H9 (cell line): ENCODE measurements around the gene GRK3. TPM values are rescaled to one million over a fixed set of nuclear protein-coding genes. Genes with fewer than 3 reads are reported as not detected.

Experiments used
- DNase-seq: peaks from one replicate; pipeline ENCODE4 v3.0.0-alpha.2; 2017
- H2AFZ ChIP-seq: one replicate; pipeline ENCODE4 v1.6.1; 2013; ENCODE audit warnings: mild to moderate bottlenecking, low read length, control low read depth, moderate library complexity
- H2AK5ac ChIP-seq: 2 replicates; pipeline ENCODE4 v1.6.1; 2013; ENCODE audit warnings: low read length, control low read depth, mixed read lengths; ENCODE audit not compliant: insufficient read length
- H2BK120ac ChIP-seq: one replicate; pipeline ENCODE4 v1.6.1; 2013; ENCODE audit warnings: low read depth, mild to moderate bottlenecking, low read length, control low read depth, inconsistent platforms; ENCODE audit not compliant: poor library complexity, severe bottlenecking
- H2BK12ac ChIP-seq: 2 replicates; pipeline ENCODE4 v1.6.1; 2013; ENCODE audit warnings: low read length, control low read depth, mixed read lengths, low read depth; ENCODE audit not compliant: insufficient read length
- H2BK15ac ChIP-seq: 2 replicates; pipeline ENCODE4 v1.6.1; 2013; ENCODE audit warnings: low read depth, low read length, control low read depth
- H2BK20ac ChIP-seq: one replicate; pipeline ENCODE4 v1.6.1; 2013; ENCODE audit warnings: low read depth, mild to moderate bottlenecking, low read length, control low read depth, inconsistent platforms; ENCODE audit not compliant: poor library complexity, severe bottlenecking
- H2BK5ac ChIP-seq: 2 replicates; pipeline ENCODE4 v1.6.1; 2013; ENCODE audit warnings: low read length, control low read depth, mixed read lengths; ENCODE audit not compliant: insufficient read length
- H3K14ac ChIP-seq: 2 replicates; pipeline ENCODE4 v1.6.1; 2013; ENCODE audit warnings: low read length, control low read depth; ENCODE audit not compliant: insufficient read depth
- H3K18ac ChIP-seq: 2 replicates; pipeline ENCODE4 v1.6.1; 2013; ENCODE audit warnings: low read depth, mild to moderate bottlenecking, mixed read lengths, low read length, control low read depth; ENCODE audit not compliant: insufficient read length
- H3K23ac ChIP-seq: 2 replicates; pipeline ENCODE4 v1.6.1; 2013; ENCODE audit warnings: low read length, control low read depth, mixed read lengths, low read depth; ENCODE audit not compliant: insufficient read length
- H3K23me2 ChIP-seq: 2 replicates; pipeline ENCODE4 v1.6.1; 2013; ENCODE audit warnings: low read depth, mild to moderate bottlenecking, mixed read lengths, low read length, control low read depth; ENCODE audit not compliant: insufficient read length, poor library complexity, severe bottlenecking
- H3K27ac ChIP-seq: 2 replicates; pipeline ENCODE4 v1.5.1; 2013; ENCODE audit warnings: low read length, control low read depth, mixed read lengths, low read depth; ENCODE audit not compliant: insufficient read length
- H3K27me3 ChIP-seq: 2 replicates; pipeline ENCODE4 v1.6.1; 2013; ENCODE audit warnings: low read length, control low read depth, inconsistent platforms; ENCODE audit not compliant: insufficient read depth
- H3K4ac ChIP-seq: 2 replicates; pipeline ENCODE4 v1.6.1; 2013; ENCODE audit warnings: low read depth, mild to moderate bottlenecking, control low read depth, inconsistent platforms, low read length, moderate library complexity
- H3K4me1 ChIP-seq: 2 replicates; pipeline ENCODE4 v1.6.1; 2013; ENCODE audit warnings: low read length, control low read depth, inconsistent platforms; ENCODE audit not compliant: insufficient read depth
- H3K4me2 ChIP-seq: 2 replicates; pipeline ENCODE4 v1.6.1; 2013; ENCODE audit warnings: low read length, control low read depth, mixed read lengths; ENCODE audit not compliant: insufficient read length, insufficient read depth
- H3K56ac ChIP-seq: 2 replicates; pipeline ENCODE4 v1.6.1; 2013; ENCODE audit warnings: low read depth, mild to moderate bottlenecking, mixed read lengths, low read length, control low read depth; ENCODE audit not compliant: insufficient read length
- H3K79me1 ChIP-seq: 2 replicates; pipeline ENCODE4 v1.6.1; 2013; ENCODE audit warnings: low read depth, mild to moderate bottlenecking, moderate library complexity, low read length, control low read depth, inconsistent platforms; ENCODE audit not compliant: insufficient read depth, poor library complexity, severe bottlenecking
- H3K79me2 ChIP-seq: 2 replicates; pipeline ENCODE4 v1.6.1; 2013; ENCODE audit warnings: low read length, control low read depth, inconsistent platforms; ENCODE audit not compliant: insufficient read depth
- H3K9ac ChIP-seq: 2 replicates; pipeline ENCODE4 v1.6.1; 2013; ENCODE audit warnings: low read length, control low read depth, mixed read lengths; ENCODE audit not compliant: insufficient read length; ENCODE audit errors: extremely low read depth
- H3K9me3 ChIP-seq: one replicate; pipeline ENCODE4 v1.6.1; 2013; ENCODE audit warnings: low read depth, low read length, inconsistent platforms; ENCODE audit not compliant: control insufficient read depth
- H3T11ph ChIP-seq: one replicate; pipeline ENCODE4 v1.6.1; 2013; ENCODE audit warnings: mild to moderate bottlenecking, low read length, control low read depth, inconsistent platforms
- H4K20me1 ChIP-seq: one replicate; pipeline ENCODE4 v1.6.1; 2013; ENCODE audit not compliant: control insufficient read depth, insufficient read length, insufficient read depth
- H4K5ac ChIP-seq: 2 replicates; pipeline ENCODE4 v1.6.1; 2013; ENCODE audit warnings: low read depth, mild to moderate bottlenecking, mixed read lengths, low read length, control low read depth; ENCODE audit not compliant: insufficient read length
- H4K8ac ChIP-seq: replicated peaks from 2 replicates; pipeline ENCODE4 v1.6.1; 2013; ENCODE audit warnings: low read length, control low read depth, mixed read lengths, low read depth; ENCODE audit not compliant: insufficient read length
- H4K91ac ChIP-seq: 2 replicates; pipeline ENCODE4 v1.6.1; 2013; ENCODE audit warnings: low read depth, mild to moderate bottlenecking, moderate library complexity, mixed read lengths, low read length, control low read depth; ENCODE audit not compliant: insufficient read length
- H3K27ac Mint-ChIP-seq, 3 experiments: 2 replicates in 2 of 3; 3 replicates in 1 of 3; pipeline ENCODE4 v1.8.0; 2020 to 2021; ENCODE audit warnings: mixed read lengths in 3 of 3, mild to moderate bottlenecking in 1 of 3, moderate library complexity in 1 of 3
- H3K27me3 Mint-ChIP-seq: 2 replicates; pipeline ENCODE4 v1.8.0; 2021; ENCODE audit warnings: low read depth, mild to moderate bottlenecking, moderate library complexity, mixed read lengths
- H3K36me3 Mint-ChIP-seq, 3 experiments: 2 replicates in 2 of 3; 3 replicates in 1 of 3; pipeline ENCODE4 v1.8.0; 2020 to 2021; ENCODE audit warnings: low read depth in 3 of 3, mixed read lengths in 3 of 3; ENCODE audit not compliant: insufficient read depth in 1 of 3
- H3K4me1 Mint-ChIP-seq, 2 experiments: 2 replicates each; pipeline ENCODE4 v1.8.0; 2020; ENCODE audit warnings: mixed read lengths in 2 of 2
- H3K4me3 Mint-ChIP-seq, 2 experiments: 2 replicates in 1 of 2; 3 replicates in 1 of 2; pipeline ENCODE4 v1.8.0; 2020 to 2021; ENCODE audit warnings: mild to moderate bottlenecking in 2 of 2, mixed read lengths in 2 of 2, moderate library complexity in 1 of 2
- H3K9me3 Mint-ChIP-seq, 2 experiments: 2 replicates in 1 of 2; 3 replicates in 1 of 2; pipeline ENCODE4 v1.8.0; 2020; ENCODE audit warnings: mild to moderate bottlenecking in 2 of 2, mixed read lengths in 2 of 2, moderate library complexity in 1 of 2
- CTCF ChIP-seq: fragments of 200-600 bp; sonication (generic); conservative IDR thresholded peaks from 3 replicates; pipeline ENCODE4 v1.8.0; 2021; ENCODE audit warnings: antibody characterized with exemption, mild to moderate bottlenecking
- WGBS: extraction: QIAGEN DNeasy Blood & Tissue Kit; methylation state at CpG from one replicate; pipeline ENCODE4 v1.1.7; 2013; ENCODE audit warnings: missing lambda C conversion rate, low lambda C conversion rate, mixed read lengths; ENCODE audit not compliant: insufficient read length; ENCODE audit errors: extremely low coverage; 5-methylcytosine and 5-hydroxymethylcytosine counted together
- total RNA-seq: library from RNA; stranded (reverse); gene quantifications from 2 replicates; pipeline ENCODE4 v1.2.1, GENCODE V29; 2021

GRK3 gene
- total RNA-seq, 1 experiment from 2014 or later, result 23.9 TPM

- H3K4ac ChIP-seq, result no peak overlapping the region
- H3K27me3 Mint-ChIP-seq, result no peaks in the 10 kb centered on the region
- no peak overlapping the region for H2AK5ac ChIP-seq
- no peaks in the 10 kb centered on the region for H3K36me3 Mint-ChIP-seq
- H3K27ac Mint-ChIP-seq, result no peak overlapping the region
- H3K56ac ChIP-seq, result no peak overlapping the region
- no peak overlapping the region for H3K18ac ChIP-seq
- no peak overlapping the region for H4K8ac ChIP-seq
- H4K5ac ChIP-seq, result no peak overlapping the region
- H2AFZ ChIP-seq, result no peak overlapping the region
- no peaks in the 10 kb centered on the region for H3K9me3 ChIP-seq
- no peak overlapping the region for H3K23ac ChIP-seq
- no peak overlapping the region for H4K91ac ChIP-seq
- H3K4me2 ChIP-seq, result no peak overlapping the region
- no peaks in the 10 kb centered on the region for H3K9me3 Mint-ChIP-seq
- H3K79me1 ChIP-seq, result no peaks in the 10 kb centered on the region
- H2BK12ac ChIP-seq, result no peak overlapping the region
- no peak overlapping the region for H2BK20ac ChIP-seq
- no peak overlapping the region for H2BK5ac ChIP-seq
- no peaks in the 10 kb centered on the region for H3K4me1 ChIP-seq
- no CpG with 5 or more reads among the region's 4 CpGs for WGBS
- no peak overlapping the region for H3K4me3 Mint-ChIP-seq
- no peak for DNase-seq
- H4K20me1 ChIP-seq, result no peaks in the 10 kb centered on the region
- no peak overlapping the region for H3T11ph ChIP-seq
- no peaks in the 10 kb centered on the region for H3K79me2 ChIP-seq
- TF ChIP-seq CTCF, result no peak
- H3K14ac ChIP-seq, result no peak overlapping the region
- H3K27me3 ChIP-seq, result no peaks in the 10 kb centered on the region
- no peak overlapping the region for H2BK120ac ChIP-seq
- no peak overlapping the region for H3K27ac ChIP-seq
- no peaks in the 10 kb centered on the region for H3K23me2 ChIP-seq
- no peak overlapping the region for H3K9ac ChIP-seq
- H2BK15ac ChIP-seq, result no peak overlapping the region
- no peaks in the 10 kb centered on the region for H3K4me1 Mint-ChIP-seq
Observed at GRCh38 chr22:25655371-25655935, 91.0 kb downstream of the GRK3 start.
